Measurements from ENCODE around the gene CCDC142. TPM values are rescaled to one million over a fixed set of nuclear protein-coding genes. Genes with fewer than 3 reads are reported as not detected.

CCDC142 gene
- total RNA-seq, 4 donors from 2014 or later, result 10.4 to 31.1 (median 18.7) TPM

GRCh38 chr2:74499940-74500577 lies 17.3 kb upstream of the CCDC142 start:
- WGBS, result 63% methylated on average over 6 of the region's 15 CpGs
- no peaks in the 10 kb centered on the region for H3K9me3 ChIP-seq
- no peak overlapping the region for H3K4me3 ChIP-seq
- H3K36me3 ChIP-seq, result peaks cover 7% of the 10 kb centered on the region
- no peak for TF ChIP-seq POLR2AphosphoS5 (IDR thresholded peaks at IDR 0.05)
- no peak for TF ChIP-seq POLR2A (IDR thresholded peaks at IDR 0.05)
- TF ChIP-seq CTCF (IDR thresholded peaks at IDR 0.05), result no peak
- TF ChIP-seq EP300 (IDR thresholded peaks at IDR 0.05), result no peak
- no peak for DNase-seq (ENCODE audit: low spot score in 2 of 2)
- H3K27ac ChIP-seq, result no peak overlapping the region
- H3K4me1 ChIP-seq, result peaks cover 56% of the 10 kb centered on the region
- peaks cover 61% of the 10 kb centered on the region for H3K27me3 ChIP-seq

GRCh38 chr2:74499267-74499939 lies 16.6 kb upstream of the CCDC142 start, which contains the start of gene LBX2:
TSS of gene LBX2 (minus strand) at chr2:74499603. CDS start at chr2:74499537, 66 bp downstream.
- Histone ChIP-seq H3K4me3 (peak within 1 kb of the TSS; percentile 46), H3K36me3 (peaks cover under 1% of the 10 kb centered on the region), H3K27me3 (peaks cover 61% of the 10 kb centered on the region), H3K9me3 (no peaks in the 10 kb centered on the region), H3K27ac (no peak within 1 kb of the TSS), H3K4me1 (peaks cover 51% of the 10 kb centered on the region)
- 0% methylated on average over 15 of the region's 65 CpGs for WGBS
- no peak for DNase-seq (ENCODE audit: low spot score in 2 of 2)
- TF ChIP-seq POLR2A (IDR thresholded peaks at IDR 0.05) (no peak), EP300 (IDR thresholded peaks at IDR 0.05) (no peak), CTCF (IDR thresholded peaks at IDR 0.05) (no peak), POLR2AphosphoS5 (IDR thresholded peaks at IDR 0.05) (no peak)

GRCh38 chr2:74498500-74499266 lies 15.9 kb upstream of the CCDC142 start:
- no peak for DNase-seq (ENCODE audit: low spot score in 2 of 2)
- Histone ChIP-seq H3K36me3 (peaks cover 8% of the 10 kb centered on the region), H3K9me3 (no peaks in the 10 kb centered on the region), H3K4me1 (peaks cover 45% of the 10 kb centered on the region), H3K27ac (no peak overlapping the region), H3K4me3 (peak overlapping the region; percentile 46), H3K27me3 (peaks cover 61% of the 10 kb centered on the region)
- no peak for TF ChIP-seq EP300 (IDR thresholded peaks at IDR 0.05)
- TF ChIP-seq POLR2AphosphoS5 (IDR thresholded peaks at IDR 0.05), result no peak
- no peak for TF ChIP-seq POLR2A (IDR thresholded peaks at IDR 0.05)
- WGBS, result 2% methylated on average over 41 of the region's 41 CpGs

- 4% methylated on average over 37 of the region's 61 CpGs for WGBS
- Histone ChIP-seq H3K4me1 (peaks cover 37% of the 10 kb centered on the region), H3K4me3 (peak overlapping the region; percentile 46)
These were observed 15.1 kb upstream of the CCDC142 start for GRCh38 chr2:74497777-74498499.

More at GRCh38 chr2:74497777-74498499, 15.1 kb upstream of the CCDC142 start:
- Histone ChIP-seq H3K27me3 (peaks cover 57% of the 10 kb centered on the region), H3K27ac (no peak overlapping the region), H3K36me3 (peaks cover 15% of the 10 kb centered on the region), H3K9me3 (no peaks in the 10 kb centered on the region)
- no peak for TF ChIP-seq POLR2A (IDR thresholded peaks at IDR 0.05)
- TF ChIP-seq POLR2AphosphoS5 (IDR thresholded peaks at IDR 0.05), result no peak
- no peak for TF ChIP-seq EP300 (IDR thresholded peaks at IDR 0.05)
- TF ChIP-seq CTCF (IDR thresholded peaks at IDR 0.05), result no peak
- peak in 1 of 2 donors; percentile 69 for DNase-seq (ENCODE audit: low spot score in 2 of 2)
